Activated CD4-positive, alpha-beta memory T cell treated with anti-CD3 and anti-CD28 coated beads, Interleukin-2, amount 10 ng/mL, durations not matched to agents 7 days and 5 days (primary cell): ENCODE measurements around the gene WWP2. TPM values are rescaled to one million over a fixed set of nuclear protein-coding genes. Genes with fewer than 3 reads are reported as not detected.
A peak's percentile ranks its signal among the peaks of the same experiment; 100 is the strongest.
"Not testable (repeated sequence)": the region's sequence is repeated elsewhere in the genome, so short reads cannot be mapped to it uniquely, and the experiment has no call there.

ENCODE experiments used
- CTCF ChIA-PET: fragments of 350-600 bp; sonication (Branson Sonifier 250); formaldehyde crosslinking; loops from one replicate; lab custom pipeline; 2021; ENCODE audit warnings: antibody characterized with exemption, inconsistent platforms; lab: Charles Lee
- POLR2A ChIA-PET: fragments of 350-600 bp; sonication (Branson Sonifier 250); formaldehyde crosslinking; loops from one replicate; lab custom pipeline; 2021; ENCODE audit warnings: antibody characterized with exemption; lab: Charles Lee
- DNase-seq: peaks from one replicate; pipeline ENCODE4 v3.0.0-alpha.2; 2020
- H3K27ac Mint-ChIP-seq: one replicate; pipeline ENCODE4 v1.8.0; 2021; ENCODE audit warnings: mild to moderate bottlenecking, mixed read lengths
- H3K27me3 Mint-ChIP-seq: one replicate; pipeline ENCODE4 v1.8.0; 2021; ENCODE audit warnings: mixed read lengths
- H3K36me3 Mint-ChIP-seq: one replicate; pipeline ENCODE4 v1.8.0; 2021; ENCODE audit warnings: low read depth, mixed read lengths
- H3K4me1 Mint-ChIP-seq: one replicate; pipeline ENCODE4 v1.8.0; 2021; ENCODE audit warnings: mixed read lengths
- H3K4me3 Mint-ChIP-seq: one replicate; pipeline ENCODE4 v1.8.0; 2021; ENCODE audit warnings: mild to moderate bottlenecking, mixed read lengths
- H3K9me3 Mint-ChIP-seq: one replicate; pipeline ENCODE4 v1.8.0; 2021; ENCODE audit warnings: mixed read lengths
- total RNA-seq, 2 experiments: library from RNA; stranded (reverse); gene quantifications; one replicate each; pipeline ENCODE4 v1.2.3, GENCODE V29; 2021

WWP2 gene
- total RNA-seq, 2 experiments from 2014 or later = 59.4 to 61.6 TPM

GRCh38 chr16:69748694-69749345 is 13.3 kb upstream of the WWP2 start:
- H3K4me3 Mint-ChIP-seq = no peak overlapping the region
- peaks cover 72% of the 10 kb centered on the region for H3K36me3 Mint-ChIP-seq
- H3K27ac Mint-ChIP-seq = no peak overlapping the region
- H3K9me3 Mint-ChIP-seq = no peaks in the 10 kb centered on the region
- ChIA-PET POLR2A (no interaction called here), CTCF (interaction anchor here (1.0 to 1.8 kb wide), 2 partner anchors 39 to 40 kb away, joined by 3 to 5 read pairs; no protein-coding TSS in a partner anchor)
- DNase-seq = no peak
- peaks cover 20% of the 10 kb centered on the region for H3K4me1 Mint-ChIP-seq
- H3K27me3 Mint-ChIP-seq = no peaks in the 10 kb centered on the region

- no peaks in the 10 kb centered on the region for H3K27me3 Mint-ChIP-seq
- H3K9me3 Mint-ChIP-seq = no peaks in the 10 kb centered on the region
- peaks cover 32% of the 10 kb centered on the region for H3K36me3 Mint-ChIP-seq
- POLR2A ChIA-PET = interaction anchor here (0.9 to 3.4 kb wide), 20 partner anchors 9 to 425 kb away, joined by 3 to 84 read pairs (median 8); partner anchors contain the start of genes COG8, NQO1 and WWP2
- no peak for DNase-seq
- peak overlapping the region; percentile 92 for H3K27ac Mint-ChIP-seq
- H3K4me1 Mint-ChIP-seq = peaks cover 35% of the 10 kb centered on the region
- peak overlapping the region; percentile 100 for H3K4me3 Mint-ChIP-seq
- CTCF ChIA-PET = interaction anchor here (0.8 to 4.0 kb wide), 30 partner anchors 9 to 425 kb away, joined by 3 to 87 read pairs (median 4); partner anchors contain the start of genes CYB5B and NQO1
These were observed 8.0 kb upstream of the WWP2 start for GRCh38 chr16:69754143-69754468.

GRCh38 chr16:69754469-69755310 is 7.4 kb upstream of the WWP2 start, which contains the start of gene NOB1:
NOB1 (minus strand) TSS chr16:69754926; CDS start chr16:69754910, 16 bp downstream.
- H3K4me1 Mint-ChIP-seq = peaks cover 35% of the 10 kb centered on the region
- DNase-seq = peak; percentile 97
- H3K36me3 Mint-ChIP-seq = peaks cover 28% of the 10 kb centered on the region
- H3K27me3 Mint-ChIP-seq = no peaks in the 10 kb centered on the region
- peak within 1 kb of the TSS; percentile 92 for H3K27ac Mint-ChIP-seq
- H3K9me3 Mint-ChIP-seq = no peaks in the 10 kb centered on the region
- peak within 1 kb of the TSS; percentile 100 for H3K4me3 Mint-ChIP-seq
- POLR2A ChIA-PET = interaction anchor here (0.7 to 3.4 kb wide), 22 partner anchors 8 to 426 kb away, joined by 3 to 84 read pairs (median 6); partner anchors contain the start of genes COG8, NQO1 and WWP2
- CTCF ChIA-PET = interaction anchor here (0.7 to 4.0 kb wide), 31 partner anchors 9 to 414 kb away, joined by 3 to 87 read pairs (median 5); partner anchors contain the start of genes CYB5B and NQO1

- Mint-ChIP-seq H3K27ac (no peak overlapping the region), H3K36me3 (peaks cover 18% of the 10 kb centered on the region), H3K27me3 (no peaks in the 10 kb centered on the region), H3K4me1 (peaks cover 36% of the 10 kb centered on the region), H3K9me3 (no peaks in the 10 kb centered on the region), H3K4me3 (peak overlapping the region; percentile 31)
- ChIA-PET CTCF (interaction anchor here (4.0 kb wide), 1 partner anchor 31 kb away, joined by 87 read pairs; the partner anchor contains the start of gene NQO1), POLR2A (interaction anchor here (1.3 kb wide), 1 partner anchor 31 kb away, joined by 4 read pairs; the partner anchor contains the start of gene NQO1)
- no peak for DNase-seq
These were observed 5.4 kb upstream of the WWP2 start for GRCh38 chr16:69756705-69757104.

GRCh38 chr16:69757375-69757774 is 4.8 kb upstream of the WWP2 start:
- H3K27ac Mint-ChIP-seq, H3K27me3 Mint-ChIP-seq, H3K4me3 Mint-ChIP-seq, CTCF ChIA-PET, DNase-seq, H3K9me3 Mint-ChIP-seq: not testable (repeated sequence)
- H3K4me1 Mint-ChIP-seq = peaks cover 34% of the 10 kb centered on the region
- POLR2A ChIA-PET = interaction anchor here (1.3 kb wide), 1 partner anchor 31 kb away, joined by 4 read pairs; the partner anchor contains the start of gene NQO1
- H3K36me3 Mint-ChIP-seq = peaks cover 12% of the 10 kb centered on the region

GRCh38 chr16:69762814-69763598 is 874 bp downstream of the WWP2 start:
- Mint-ChIP-seq H3K27me3 (no peaks in the 10 kb centered on the region), H3K9me3 (no peaks in the 10 kb centered on the region), H3K36me3 (peaks cover 14% of the 10 kb centered on the region), H3K4me3 (peak overlapping the region; percentile 92), H3K27ac (peak overlapping the region; percentile 88), H3K4me1 (peaks cover 32% of the 10 kb centered on the region)
- CTCF ChIA-PET = interaction anchor here (1.2 to 2.2 kb wide), 2 partner anchors 8 to 367 kb away, joined by 5 to 26 read pairs; partner anchors contain the start of gene NOB1
- no peak for DNase-seq
- POLR2A ChIA-PET = interaction anchor here (0.8 to 4.6 kb wide), 16 partner anchors 9 to 576 kb away, joined by 3 to 47 read pairs (median 4); partner anchors contain the start of genes AARS1, NOB1, NQO1 and SNTB2

- no peak for DNase-seq
- POLR2A ChIA-PET = interaction anchor here (1.1 to 4.6 kb wide), 7 partner anchors 8 to 199 kb away, joined by 3 to 47 read pairs (median 7); partner anchors contain the start of genes NOB1 and NQO1
- CTCF ChIA-PET = interaction anchor here (2.2 kb wide), 1 partner anchor 9 kb away, joined by 26 read pairs; the partner anchor contains the start of gene NOB1
- Mint-ChIP-seq H3K9me3 (no peaks in the 10 kb centered on the region), H3K27me3 (no peaks in the 10 kb centered on the region), H3K4me3 (peak overlapping the region; percentile 92), H3K27ac (peak overlapping the region; percentile 88), H3K4me1 (peaks cover 33% of the 10 kb centered on the region), H3K36me3 (peaks cover 14% of the 10 kb centered on the region)
These were observed 1.4 kb downstream of the WWP2 start for GRCh38 chr16:69763599-69763942.

- ChIA-PET POLR2A (no interaction called here), CTCF (no interaction called here)
- peaks cover 38% of the 10 kb centered on the region for H3K4me1 Mint-ChIP-seq
- DNase-seq = no peak
- H3K27ac Mint-ChIP-seq = no peak overlapping the region
- H3K4me3 Mint-ChIP-seq = no peak overlapping the region
- H3K27me3 Mint-ChIP-seq = no peaks in the 10 kb centered on the region
- H3K36me3 Mint-ChIP-seq = peaks cover 14% of the 10 kb centered on the region
- H3K9me3 Mint-ChIP-seq = no peaks in the 10 kb centered on the region
These were observed 5.5 kb downstream of the WWP2 start for GRCh38 chr16:69767459-69768229.

GRCh38 chr16:69768666-69769065 is 6.5 kb downstream of the WWP2 start:
- H3K27ac Mint-ChIP-seq = no peak overlapping the region
- H3K4me3 Mint-ChIP-seq = no peak overlapping the region
- H3K4me1 Mint-ChIP-seq = peaks cover 38% of the 10 kb centered on the region
- peaks cover 17% of the 10 kb centered on the region for H3K36me3 Mint-ChIP-seq
- DNase-seq = no peak
- H3K27me3 Mint-ChIP-seq = no peaks in the 10 kb centered on the region
- no peaks in the 10 kb centered on the region for H3K9me3 Mint-ChIP-seq
- ChIA-PET POLR2A (interaction anchor here (1.2 kb wide), 1 partner anchor 14 kb away, joined by 3 read pairs; the partner anchor contains the start of gene NOB1), CTCF (no interaction called here)

GRCh38 chr16:69769404-69769803 is 7.3 kb downstream of the WWP2 start:
- Mint-ChIP-seq H3K36me3 (peaks cover 21% of the 10 kb centered on the region), H3K4me1 (peaks cover 39% of the 10 kb centered on the region), H3K9me3 (no peaks in the 10 kb centered on the region), H3K27ac (no peak overlapping the region), H3K27me3 (no peaks in the 10 kb centered on the region), H3K4me3 (no peak overlapping the region)
- CTCF ChIA-PET = interaction anchor here (1.3 kb wide), 1 partner anchor 15 kb away, joined by 4 read pairs; no protein-coding TSS in a partner anchor
- POLR2A ChIA-PET = interaction anchor here (1.2 kb wide), 1 partner anchor 14 kb away, joined by 3 read pairs; the partner anchor contains the start of gene NOB1
- no peak for DNase-seq

GRCh38 chr16:69771651-69771967 is 9.5 kb downstream of the WWP2 start:
- ChIA-PET POLR2A (interaction anchor here (1.5 to 3.3 kb wide), 2 partner anchors 10 to 17 kb away, joined by 7 to 16 read pairs; partner anchors contain the start of genes NOB1 and WWP2), CTCF (no interaction called here)
- Mint-ChIP-seq H3K4me1 (peaks cover 46% of the 10 kb centered on the region), H3K27ac (no peak overlapping the region), H3K36me3 (peaks cover 32% of the 10 kb centered on the region), H3K27me3 (no peaks in the 10 kb centered on the region), H3K9me3 (peaks cover 13% of the 10 kb centered on the region), H3K4me3 (no peak overlapping the region)
- DNase-seq = no peak
